ENCODE data around the gene USP17L24. TPM values are rescaled to one million over a fixed set of nuclear protein-coding genes. Genes with fewer than 3 reads are reported as not detected.
"Not testable (repeated sequence)": the region's sequence is repeated elsewhere in the genome, so short reads cannot be mapped to it uniquely, and the experiment has no call there.

The USP17L24 gene, protein sequence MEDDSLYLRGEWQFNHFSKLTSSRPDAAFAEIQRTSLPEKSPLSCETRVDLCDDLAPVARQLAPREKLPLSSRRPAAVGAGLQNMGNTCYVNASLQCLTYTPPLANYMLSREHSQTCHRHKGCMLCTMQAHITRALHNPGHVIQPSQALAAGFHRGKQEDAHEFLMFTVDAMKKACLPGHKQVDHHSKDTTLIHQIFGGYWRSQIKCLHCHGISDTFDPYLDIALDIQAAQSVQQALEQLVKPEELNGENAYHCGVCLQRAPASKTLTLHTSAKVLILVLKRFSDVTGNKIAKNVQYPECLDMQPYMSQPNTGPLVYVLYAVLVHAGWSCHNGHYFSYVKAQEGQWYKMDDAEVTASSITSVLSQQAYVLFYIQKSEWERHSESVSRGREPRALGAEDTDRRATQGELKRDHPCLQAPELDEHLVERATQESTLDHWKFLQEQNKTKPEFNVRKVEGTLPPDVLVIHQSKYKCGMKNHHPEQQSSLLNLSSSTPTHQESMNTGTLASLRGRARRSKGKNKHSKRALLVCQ
- total RNA-seq: not detected in 2 replicates

DNA sequence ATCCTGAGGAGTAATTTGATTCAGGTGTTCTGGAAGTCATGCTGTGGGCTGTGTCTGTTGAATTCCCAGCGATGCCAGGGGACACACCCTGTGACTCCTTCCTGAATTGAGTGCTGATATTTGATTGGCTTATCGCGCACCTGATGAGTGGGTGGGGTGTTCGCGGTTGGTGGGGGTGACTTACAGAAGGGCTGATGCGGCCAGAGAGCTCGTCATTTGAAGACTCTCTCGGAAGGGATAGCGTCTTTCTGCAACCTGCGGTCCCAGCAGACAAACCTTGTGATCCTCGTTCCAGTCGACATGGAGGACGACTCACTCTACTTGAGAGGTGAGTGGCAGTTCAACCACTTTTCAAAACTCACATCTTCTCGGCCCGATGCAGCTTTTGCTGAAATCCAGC lies at the start of gene USP17L24:
TSS of gene USP17L24 (plus strand) at position 301 of the 400 bp plus-strand sequence. CDS start at position 301, 0 bp downstream.
- not testable (repeated sequence) for DNase-seq

GRCh38 chr4:9324191-9324590 lies 774 bp upstream of the USP17L24 start:
- not testable (repeated sequence) for DNase-seq

- DNase-seq: not testable (repeated sequence)
These were observed 4.6 kb downstream of the USP17L24 start, which contains the start of gene USP17L25 for GRCh38 chr4:9329611-9330010. Gene USP17L25 (plus strand): TSS chr4:9329911. CDS start chr4:9329911, 0 bp downstream.

- DNase-seq: not testable (repeated sequence)
These were observed 9.4 kb downstream of the USP17L24 start, which contains the start of gene USP17L26 for GRCh38 chr4:9334358-9334757. Gene USP17L26 (plus strand): TSS chr4:9334658. CDS start chr4:9334658, 0 bp downstream.

GRCh38 chr4:9339103-9339502 lies 14.1 kb downstream of the USP17L24 start, which contains the start of gene USP17L5:
Gene USP17L5 (plus strand): TSS chr4:9339403. CDS start chr4:9339403, 0 bp downstream.
- DNase-seq: not testable (repeated sequence)

DNA sequence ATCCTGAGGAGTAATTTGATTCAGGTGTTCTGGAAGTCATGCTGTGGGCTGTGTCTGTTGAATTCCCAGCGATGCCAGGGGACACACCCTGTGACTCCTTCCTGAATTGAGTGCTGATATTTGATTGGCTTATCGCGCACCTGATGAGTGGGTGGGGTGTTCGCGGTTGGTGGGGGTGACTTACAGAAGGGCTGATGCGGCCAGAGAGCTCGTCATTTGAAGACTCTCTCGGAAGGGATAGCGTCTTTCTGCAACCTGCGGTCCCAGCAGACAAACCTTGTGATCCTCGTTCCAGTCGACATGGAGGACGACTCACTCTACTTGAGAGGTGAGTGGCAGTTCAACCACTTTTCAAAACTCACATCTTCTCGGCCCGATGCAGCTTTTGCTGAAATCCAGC lies 18.9 kb downstream of the USP17L24 start, which contains the start of gene USP17L27:
TSS of gene USP17L27 (plus strand) at position 301 of the 400 bp plus-strand sequence. CDS start at position 301, 0 bp downstream.
- not testable (repeated sequence) for DNase-seq

- DNase-seq: not testable (repeated sequence)
These were observed 23.6 kb downstream of the USP17L24 start, which contains the start of gene USP17L28 for GRCh38 chr4:9348593-9348992. Gene USP17L28 (plus strand): TSS chr4:9348893. CDS start chr4:9348893, 0 bp downstream.

DNA sequence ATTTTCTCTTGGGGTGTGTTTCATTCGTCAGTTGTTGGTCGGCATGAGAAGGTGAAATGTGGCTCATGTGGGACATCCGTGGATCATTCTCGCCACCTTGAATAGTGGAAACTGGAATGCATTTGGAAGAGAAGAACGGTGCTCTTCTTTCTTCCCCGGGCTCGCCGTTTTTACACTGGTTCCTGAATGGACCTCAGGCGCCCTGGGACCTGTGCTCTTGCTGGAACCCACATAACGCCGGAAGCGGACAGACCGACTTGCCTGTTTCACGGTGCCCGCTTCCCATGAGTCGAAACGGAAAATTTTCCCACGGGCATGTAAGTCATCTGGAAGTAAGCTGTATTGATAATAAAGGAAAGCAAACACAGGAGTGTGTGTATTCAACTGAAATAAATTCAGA lies 25.9 kb downstream of the USP17L24 start:
- not testable (repeated sequence) for DNase-seq

GRCh38 chr4:9353338-9353737 lies 28.4 kb downstream of the USP17L24 start, which contains the start of gene USP17L29:
Gene USP17L29 (plus strand): TSS chr4:9353638. CDS start chr4:9353638, 0 bp downstream.
- DNase-seq: not testable (repeated sequence)

DNA sequence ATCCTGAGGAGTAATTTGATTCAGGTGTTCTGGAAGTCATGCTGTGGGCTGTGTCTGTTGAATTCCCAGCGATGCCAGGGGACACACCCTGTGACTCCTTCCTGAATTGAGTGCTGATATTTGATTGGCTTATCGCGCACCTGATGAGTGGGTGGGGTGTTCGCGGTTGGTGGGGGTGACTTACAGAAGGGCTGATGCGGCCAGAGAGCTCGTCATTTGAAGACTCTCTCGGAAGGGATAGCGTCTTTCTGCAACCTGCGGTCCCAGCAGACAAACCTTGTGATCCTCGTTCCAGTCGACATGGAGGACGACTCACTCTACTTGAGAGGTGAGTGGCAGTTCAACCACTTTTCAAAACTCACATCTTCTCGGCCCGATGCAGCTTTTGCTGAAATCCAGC lies 37.9 kb downstream of the USP17L24 start, which contains the start of gene USP17L30:
TSS of gene USP17L30 (plus strand) at position 301 of the 400 bp plus-strand sequence. CDS start at position 301, 0 bp downstream.
- not testable (repeated sequence) for DNase-seq

Other genes starting within 250 kb of the USP17L24 start
- not detected in 2 replicates for gene FAM90A26, start 154.8 kb upstream of the USP17L24 start, total RNA-seq
- not detected in 2 replicates for gene USP17L10, start 114.5 kb upstream of the USP17L24 start, total RNA-seq
- not detected in 2 replicates for gene USP17L11, start 109.8 kb upstream of the USP17L24 start, total RNA-seq
- gene USP17L12, start 105.0 kb upstream of the USP17L24 start, total RNA-seq: not detected in 2 replicates
- not detected in 2 replicates for gene USP17L13, start 100.3 kb upstream of the USP17L24 start, total RNA-seq
- not detected in 2 replicates for gene USP17L15, start 90.8 kb upstream of the USP17L24 start, total RNA-seq
- not detected in 2 replicates for gene USP17L17, start 81.3 kb upstream of the USP17L24 start, total RNA-seq
- not detected in 2 replicates for gene USP17L18, start 76.5 kb upstream of the USP17L24 start, total RNA-seq
- not detected in 2 replicates for gene USP17L19, start 71.8 kb upstream of the USP17L24 start, total RNA-seq
- gene USP17L20, start 67.0 kb upstream of the USP17L24 start, total RNA-seq: not detected in 2 replicates
- not detected in 2 replicates for gene USP17L21, start 62.3 kb upstream of the USP17L24 start, total RNA-seq
- gene USP17L22, start 57.5 kb upstream of the USP17L24 start, total RNA-seq: not detected in 2 replicates
- gene USP17L25, start 4.7 kb downstream of the USP17L24 start, total RNA-seq: not detected in 2 replicates
- not detected in 2 replicates for gene USP17L26, start 9.5 kb downstream of the USP17L24 start, total RNA-seq
- not detected in 2 replicates for gene USP17L5, start 14.2 kb downstream of the USP17L24 start, total RNA-seq
- gene USP17L27, start 19.0 kb downstream of the USP17L24 start, total RNA-seq: not detected in 2 replicates
- not detected in 2 replicates for gene USP17L28, start 23.7 kb downstream of the USP17L24 start, total RNA-seq
- gene USP17L29, start 28.5 kb downstream of the USP17L24 start, total RNA-seq: not detected in 2 replicates
- gene USP17L30, start 38.0 kb downstream of the USP17L24 start, total RNA-seq: not detected in 2 replicates
- gene DEFB131A, start 119.2 kb downstream of the USP17L24 start, total RNA-seq: not detected in 2 replicates